ENCODE measurements around the gene RELN.
"Not testable (repeated sequence)": the region's sequence is repeated elsewhere in the genome, so short reads cannot be mapped to it uniquely, and the experiment has no call there.

Gene RELN

GRCh38 chr7:103989200-103989784 is at the start of gene RELN:
RELN (minus strand) TSS chr7:103989658; CDS start chr7:103989356, 302 bp downstream.
- Mint-ChIP-seq H3K27me3 (peaks cover 38% of the 10 kb centered on the region), H3K4me1 (peaks cover 7% of the 10 kb centered on the region), H3K9me3 (no peaks in the 10 kb centered on the region), H3K27ac (no peak within 1 kb of the TSS), H3K36me3 (no peaks in the 10 kb centered on the region), H3K4me3 (peak within 1 kb of the TSS; percentile 71)

GRCh38 chr7:104038136-104038535 is 48.7 kb upstream of the RELN start:
- Mint-ChIP-seq H3K4me1 (no peaks in the 10 kb centered on the region), H3K9me3 (peaks cover 8% of the 10 kb centered on the region), H3K4me3 (no peak overlapping the region), H3K27me3 (peaks cover 10% of the 10 kb centered on the region), H3K27ac (no peak overlapping the region), H3K36me3 (no peaks in the 10 kb centered on the region)

- not testable (repeated sequence) for H3K36me3 Mint-ChIP-seq, H3K4me1 Mint-ChIP-seq, H3K4me3 Mint-ChIP-seq, H3K9me3 Mint-ChIP-seq, H3K27ac Mint-ChIP-seq
- H3K27me3 Mint-ChIP-seq: peaks cover 10% of the 10 kb centered on the region
Measured at GRCh38 chr7:104036889-104037288, 47.4 kb upstream of the RELN start.

- peaks cover 8% of the 10 kb centered on the region for H3K27me3 Mint-ChIP-seq
- peaks cover 8% of the 10 kb centered on the region for H3K9me3 Mint-ChIP-seq
- no peaks in the 10 kb centered on the region for H3K36me3 Mint-ChIP-seq
- H3K4me3 Mint-ChIP-seq: no peak overlapping the region
- H3K27ac Mint-ChIP-seq: no peak overlapping the region
- H3K4me1 Mint-ChIP-seq: no peaks in the 10 kb centered on the region
Measured at GRCh38 chr7:104035351-104035750, 45.9 kb upstream of the RELN start.

- Mint-ChIP-seq H3K36me3 (no peaks in the 10 kb centered on the region), H3K4me1 (no peaks in the 10 kb centered on the region), H3K27ac (no peak overlapping the region), H3K27me3 (peaks cover 8% of the 10 kb centered on the region), H3K9me3 (peaks cover 8% of the 10 kb centered on the region), H3K4me3 (no peak overlapping the region)
Measured at GRCh38 chr7:104034679-104035078, 45.2 kb upstream of the RELN start.

- H3K9me3 Mint-ChIP-seq: peaks cover 8% of the 10 kb centered on the region
- no peaks in the 10 kb centered on the region for H3K4me1 Mint-ChIP-seq
- peaks cover 8% of the 10 kb centered on the region for H3K27me3 Mint-ChIP-seq
- no peaks in the 10 kb centered on the region for H3K36me3 Mint-ChIP-seq
- no peak overlapping the region for H3K4me3 Mint-ChIP-seq
- H3K27ac Mint-ChIP-seq: no peak overlapping the region
Measured at GRCh38 chr7:104033837-104034236, 44.4 kb upstream of the RELN start.

GRCh38 chr7:104032486-104032885 is 43.0 kb upstream of the RELN start:
- H3K36me3 Mint-ChIP-seq: no peaks in the 10 kb centered on the region
- no peak overlapping the region for H3K27ac Mint-ChIP-seq
- peaks cover 4% of the 10 kb centered on the region for H3K27me3 Mint-ChIP-seq
- H3K4me3 Mint-ChIP-seq: no peak overlapping the region
- peaks cover 8% of the 10 kb centered on the region for H3K9me3 Mint-ChIP-seq
- H3K4me1 Mint-ChIP-seq: no peaks in the 10 kb centered on the region

GRCh38 chr7:104029765-104030164 is 40.3 kb upstream of the RELN start:
- Mint-ChIP-seq H3K36me3 (no peaks in the 10 kb centered on the region), H3K4me3 (no peak overlapping the region), H3K27me3 (peaks cover 2% of the 10 kb centered on the region), H3K4me1 (no peaks in the 10 kb centered on the region), H3K9me3 (peaks cover 7% of the 10 kb centered on the region), H3K27ac (no peak overlapping the region)

GRCh38 chr7:104024632-104025031 is 35.2 kb upstream of the RELN start:
- Mint-ChIP-seq H3K4me3 (no peak overlapping the region), H3K27ac (no peak overlapping the region), H3K4me1 (no peaks in the 10 kb centered on the region), H3K27me3 (peaks cover 2% of the 10 kb centered on the region), H3K36me3 (no peaks in the 10 kb centered on the region), H3K9me3 (no peaks in the 10 kb centered on the region)

- Mint-ChIP-seq H3K4me3 (no peak overlapping the region), H3K27me3 (peaks cover 2% of the 10 kb centered on the region), H3K4me1 (no peaks in the 10 kb centered on the region), H3K27ac (no peak overlapping the region), H3K36me3 (no peaks in the 10 kb centered on the region), H3K9me3 (no peaks in the 10 kb centered on the region)
Measured at GRCh38 chr7:104023100-104023499, 33.6 kb upstream of the RELN start.

- Mint-ChIP-seq H3K9me3 (no peaks in the 10 kb centered on the region), H3K27ac (no peak overlapping the region), H3K36me3 (no peaks in the 10 kb centered on the region), H3K4me3 (no peak overlapping the region), H3K4me1 (no peaks in the 10 kb centered on the region), H3K27me3 (peaks cover 6% of the 10 kb centered on the region)
Measured at GRCh38 chr7:104018425-104018824, 29.0 kb upstream of the RELN start.

GRCh38 chr7:104017001-104017400 is 27.5 kb upstream of the RELN start:
- no peaks in the 10 kb centered on the region for H3K4me1 Mint-ChIP-seq
- H3K4me3 Mint-ChIP-seq: no peak overlapping the region
- H3K9me3 Mint-ChIP-seq: no peaks in the 10 kb centered on the region

GRCh38 chr7:104012835-104013234 is 23.4 kb upstream of the RELN start:
- H3K27me3 Mint-ChIP-seq: peaks cover 7% of the 10 kb centered on the region
- H3K27ac Mint-ChIP-seq: no peak overlapping the region
- H3K4me3 Mint-ChIP-seq: no peak overlapping the region
- no peaks in the 10 kb centered on the region for H3K4me1 Mint-ChIP-seq
- no peaks in the 10 kb centered on the region for H3K36me3 Mint-ChIP-seq
- no peaks in the 10 kb centered on the region for H3K9me3 Mint-ChIP-seq

More at GRCh38 chr7:104017001-104017400, 27.5 kb upstream of the RELN start:
- H3K27me3 Mint-ChIP-seq: peaks cover 9% of the 10 kb centered on the region
- H3K27ac Mint-ChIP-seq: no peak overlapping the region
- H3K36me3 Mint-ChIP-seq: no peaks in the 10 kb centered on the region

- Mint-ChIP-seq H3K27me3 (peaks cover 7% of the 10 kb centered on the region), H3K4me1 (no peaks in the 10 kb centered on the region), H3K36me3 (no peaks in the 10 kb centered on the region), H3K4me3 (no peak overlapping the region), H3K27ac (no peak overlapping the region), H3K9me3 (no peaks in the 10 kb centered on the region)
Measured at GRCh38 chr7:104011829-104012228, 22.4 kb upstream of the RELN start.

- Mint-ChIP-seq H3K4me3 (no peak overlapping the region), H3K27me3 (peaks cover 3% of the 10 kb centered on the region), H3K27ac (no peak overlapping the region), H3K4me1 (no peaks in the 10 kb centered on the region), H3K36me3 (no peaks in the 10 kb centered on the region), H3K9me3 (no peaks in the 10 kb centered on the region)
Measured at GRCh38 chr7:104010052-104010909, 20.8 kb upstream of the RELN start.

GRCh38 chr7:104008107-104008506 is 18.6 kb upstream of the RELN start:
- no peak overlapping the region for H3K27ac Mint-ChIP-seq
- H3K36me3 Mint-ChIP-seq: no peaks in the 10 kb centered on the region
- no peak overlapping the region for H3K4me3 Mint-ChIP-seq
- no peaks in the 10 kb centered on the region for H3K9me3 Mint-ChIP-seq
- H3K27me3 Mint-ChIP-seq: peaks cover 7% of the 10 kb centered on the region
- H3K4me1 Mint-ChIP-seq: no peaks in the 10 kb centered on the region
